GM15510 (cell line): Measurements from ENCODE around the gene GOSR1.
A peak's percentile ranks its signal among the peaks of the same experiment; 100 is the strongest.

Source experiments
- POLR2A ChIP-seq: IDR thresholded peaks from 3 replicates; pipeline ENCODE4 v1.6.1; 2011; ENCODE audit warnings: borderline replicate concordance; ENCODE audit not compliant: insufficient read length; ENCODE audit errors: extremely low read depth

The GOSR1 gene

DNA sequence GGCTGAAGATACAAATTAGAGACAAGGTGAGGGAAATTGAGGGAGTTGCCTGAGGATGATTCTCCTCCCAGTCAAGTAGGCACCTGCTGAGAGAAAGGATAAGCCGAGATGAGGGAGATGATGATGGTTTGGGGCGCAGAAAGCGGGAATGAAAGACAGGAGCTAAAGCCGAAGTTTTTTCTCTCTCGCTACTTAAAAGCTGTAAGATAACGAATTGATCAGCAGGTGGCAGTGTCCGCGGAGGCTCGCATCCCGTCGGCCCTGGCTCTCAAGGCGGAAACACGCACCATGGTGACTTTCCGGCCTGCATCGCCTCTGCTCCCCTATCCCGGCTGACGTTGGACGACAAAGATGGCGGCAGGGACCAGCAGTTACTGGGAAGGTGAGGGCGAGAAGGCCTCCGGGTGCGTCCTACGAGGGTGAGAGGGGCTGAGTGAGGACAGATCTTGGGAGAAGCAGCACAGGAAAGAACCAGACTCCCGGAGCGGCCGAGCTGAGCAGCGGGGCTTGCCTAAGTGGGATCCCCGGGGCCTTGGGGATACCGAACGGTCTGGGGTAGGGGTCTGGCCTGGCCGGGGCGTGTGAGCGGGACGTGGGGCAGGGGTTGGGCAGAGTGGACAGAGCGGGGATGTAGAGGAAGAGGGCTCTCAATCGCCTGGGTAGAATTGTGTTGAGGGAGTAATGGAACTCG is at the start of gene GOSR1:
Gene GOSR1 (plus strand): TSS at position 326 of the 691 bp plus-strand sequence. CDS start 26 bp downstream, at position 352.
- TF ChIP-seq POLR2A, result peak; percentile 91

DNA sequence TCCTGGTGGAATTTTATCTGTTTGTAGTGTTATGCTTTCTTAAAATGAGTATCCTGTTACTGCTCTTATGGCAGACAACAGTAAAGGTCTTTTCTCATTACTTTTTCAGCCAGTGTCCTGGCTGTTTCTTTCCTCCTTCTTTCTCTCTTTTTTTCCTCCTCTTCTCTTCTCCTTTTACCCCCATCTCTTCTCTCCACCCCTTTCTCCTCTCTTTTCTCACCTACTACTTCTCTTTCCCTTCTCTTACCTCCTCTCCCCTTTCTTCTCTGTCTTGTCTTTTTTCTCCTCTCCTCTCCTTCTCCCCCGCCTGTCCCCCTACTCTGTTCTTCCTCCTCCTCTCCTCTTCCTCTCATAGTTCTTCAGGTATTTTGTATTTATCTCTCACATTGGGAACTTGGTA is 49.6 kb upstream of the GOSR1 start:
- TF ChIP-seq POLR2A, result no peak

DNA sequence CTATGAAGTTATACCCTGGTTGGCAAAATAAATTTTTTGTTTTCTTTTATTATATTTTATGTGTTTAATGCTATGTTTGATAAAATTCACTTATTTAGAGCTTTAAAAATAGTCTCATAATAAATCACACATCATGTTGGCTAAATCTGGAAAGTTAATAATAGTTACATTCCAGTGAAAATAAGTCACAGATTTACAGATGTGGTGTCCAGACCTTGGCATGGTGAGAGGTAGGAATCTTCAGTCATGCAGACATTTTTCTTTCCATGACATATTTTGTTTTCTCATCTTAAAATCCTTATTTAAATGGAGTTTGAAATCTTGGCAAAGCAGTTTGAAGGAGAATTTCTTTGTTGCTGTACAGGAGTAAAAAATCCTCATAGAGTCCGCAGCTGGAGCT is 48.1 kb upstream of the GOSR1 start:
- TF ChIP-seq POLR2A, result no peak

DNA sequence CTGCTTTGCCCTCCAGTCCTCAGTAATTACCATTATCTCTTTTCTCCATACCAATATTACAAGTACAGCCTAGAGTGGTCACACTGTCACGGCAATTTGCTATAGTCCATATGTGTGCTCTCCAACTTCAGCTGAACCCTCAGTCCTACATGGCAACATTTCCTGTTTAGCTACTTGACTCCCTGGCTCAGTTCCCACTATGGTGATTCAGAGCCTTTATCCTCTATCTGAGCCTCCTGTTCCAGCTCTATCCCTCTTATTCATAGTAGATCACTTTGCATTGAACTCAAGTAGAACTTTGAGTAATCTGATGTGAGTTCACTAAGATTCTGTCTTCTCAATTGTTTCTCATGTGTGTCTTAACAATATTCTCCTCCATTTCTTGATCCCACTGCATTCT is 43.7 kb upstream of the GOSR1 start:
- TF ChIP-seq POLR2A, result no peak

DNA sequence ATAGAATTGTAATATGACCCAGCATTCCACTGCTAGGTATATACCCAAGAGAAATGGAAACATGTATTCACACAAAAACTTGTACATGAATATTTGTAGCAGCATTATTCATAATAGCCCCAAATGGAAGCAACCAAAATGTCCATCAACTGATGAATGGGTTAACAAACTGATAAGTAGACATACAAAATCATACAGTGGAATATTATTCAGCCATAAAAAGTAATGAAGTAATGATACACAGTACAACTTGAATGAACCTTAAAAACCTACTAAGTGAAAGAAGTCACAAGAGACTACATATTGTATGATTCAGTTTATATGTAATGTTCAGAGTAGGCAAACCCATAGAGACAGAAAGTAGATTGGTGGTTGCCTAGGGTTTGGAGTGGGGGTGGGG is 40.5 kb upstream of the GOSR1 start:
- TF ChIP-seq POLR2A, result no peak

DNA sequence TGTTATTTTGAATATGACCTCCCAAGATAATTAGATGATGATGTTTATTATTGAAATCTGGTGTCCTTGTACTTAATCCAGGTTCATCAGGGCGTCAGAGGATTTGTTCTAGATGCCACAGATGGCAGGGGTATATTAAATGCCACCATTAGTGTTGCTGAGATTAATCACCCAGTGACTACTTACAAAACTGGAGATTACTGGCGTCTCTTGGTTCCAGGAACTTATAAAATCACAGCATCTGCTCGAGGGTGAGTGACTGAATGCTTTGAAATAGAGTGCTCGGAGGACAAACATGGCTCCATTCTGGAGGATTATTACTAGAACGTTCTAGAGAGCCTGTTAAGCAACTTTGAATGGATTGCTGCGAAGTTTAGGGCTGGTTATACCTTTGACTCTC is 33.5 kb upstream of the GOSR1 start:
- no peak for TF ChIP-seq POLR2A

DNA sequence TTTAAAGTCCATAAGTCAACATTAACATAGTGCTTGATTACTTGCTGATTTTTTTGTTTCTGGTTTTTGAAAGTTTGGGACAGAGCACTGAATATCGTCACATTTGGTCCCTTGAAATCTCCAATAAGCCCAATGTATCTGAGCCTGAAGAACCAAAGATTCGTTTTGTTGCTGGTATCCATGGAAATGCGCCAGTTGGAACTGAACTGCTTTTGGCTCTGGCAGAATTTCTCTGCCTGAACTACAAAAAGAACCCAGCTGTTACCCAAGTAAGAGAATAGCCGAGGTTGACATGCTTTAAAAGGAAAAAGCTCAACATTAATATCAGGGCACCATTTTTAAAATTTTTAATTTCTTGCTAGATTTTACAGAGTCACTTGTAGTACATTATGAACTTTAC is 27.7 kb upstream of the GOSR1 start:
- no peak for TF ChIP-seq POLR2A

DNA sequence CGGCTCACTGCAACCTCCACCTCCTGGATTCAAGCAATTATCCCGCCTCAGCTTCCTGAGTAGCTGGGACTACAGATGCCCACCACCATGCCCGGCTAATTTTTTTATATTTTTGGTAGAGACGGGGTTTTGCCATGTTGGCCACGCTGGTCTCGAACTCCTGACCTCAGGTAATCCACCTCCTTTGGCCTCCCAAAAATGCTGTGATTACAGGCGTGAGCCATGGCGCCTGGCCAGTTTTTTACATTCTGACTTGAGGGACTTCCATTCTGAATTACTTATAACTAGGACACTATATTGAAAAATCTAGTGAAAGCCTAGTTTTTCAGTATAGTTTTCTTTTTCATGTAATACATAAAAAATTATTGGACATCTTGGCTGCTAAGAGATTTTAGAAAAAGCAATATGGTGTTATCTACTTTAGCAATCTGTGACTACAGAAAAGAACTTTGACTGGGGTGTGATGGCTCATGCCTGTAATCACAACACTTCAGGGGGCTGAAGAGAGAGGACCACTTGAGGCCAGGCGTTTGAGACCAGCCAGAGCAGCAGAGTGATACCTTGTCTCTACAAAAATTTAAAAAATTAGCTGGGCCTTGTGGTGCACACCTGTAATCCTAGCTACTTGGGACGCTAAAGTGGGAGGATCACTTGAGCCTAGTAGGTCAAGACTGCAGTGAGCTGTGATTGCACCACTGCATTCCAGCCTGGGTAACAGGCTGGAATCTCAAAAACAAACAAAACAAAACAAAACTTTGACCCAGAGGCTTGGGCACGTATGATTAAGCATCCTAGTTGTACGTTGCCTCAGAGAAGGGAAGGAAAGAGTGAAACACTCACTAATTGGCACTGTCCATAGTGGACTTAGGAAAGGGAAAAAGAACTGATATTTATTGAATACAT is 26.8 kb upstream of the GOSR1 start:
- no peak for TF ChIP-seq POLR2A

DNA sequence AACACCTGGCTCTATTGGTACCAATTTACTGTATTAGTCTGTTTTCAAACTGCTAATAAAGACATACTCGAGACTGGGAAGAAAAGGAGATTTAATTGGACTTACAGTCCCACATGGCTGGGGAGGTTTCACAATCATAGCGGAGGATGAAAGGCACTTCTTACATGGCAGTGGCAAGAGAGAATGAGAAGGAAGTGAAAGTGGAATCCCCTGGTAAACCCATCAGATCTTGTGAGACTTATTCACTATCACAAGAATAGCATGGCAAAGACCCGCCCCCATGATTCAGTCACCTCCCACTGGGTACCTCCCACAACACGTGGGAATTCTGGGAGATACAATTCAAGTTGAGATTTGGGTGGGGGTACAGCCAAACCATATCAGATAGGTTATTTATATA is 22.6 kb upstream of the GOSR1 start:
- no peak for TF ChIP-seq POLR2A

DNA sequence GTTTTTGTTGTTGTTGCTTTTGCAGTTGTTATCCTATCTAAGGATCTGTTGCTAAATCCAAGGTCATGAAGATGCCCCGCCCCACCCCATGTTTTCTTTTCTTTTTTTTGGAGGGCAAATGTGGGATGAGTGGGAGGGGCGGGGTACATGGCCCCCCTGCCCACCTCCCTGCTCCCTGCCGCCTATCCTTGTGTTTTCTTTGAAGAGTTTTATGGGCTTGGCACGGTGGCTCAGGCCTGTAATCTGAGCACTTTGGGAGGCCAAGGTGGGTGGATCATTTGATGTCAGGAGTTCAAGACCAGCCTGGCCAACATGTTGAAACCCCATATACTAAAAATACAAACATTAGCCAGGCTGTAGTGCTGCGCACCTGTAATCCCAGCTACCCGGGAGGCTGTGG is 18.8 kb upstream of the GOSR1 start:
- no peak for TF ChIP-seq POLR2A

DNA sequence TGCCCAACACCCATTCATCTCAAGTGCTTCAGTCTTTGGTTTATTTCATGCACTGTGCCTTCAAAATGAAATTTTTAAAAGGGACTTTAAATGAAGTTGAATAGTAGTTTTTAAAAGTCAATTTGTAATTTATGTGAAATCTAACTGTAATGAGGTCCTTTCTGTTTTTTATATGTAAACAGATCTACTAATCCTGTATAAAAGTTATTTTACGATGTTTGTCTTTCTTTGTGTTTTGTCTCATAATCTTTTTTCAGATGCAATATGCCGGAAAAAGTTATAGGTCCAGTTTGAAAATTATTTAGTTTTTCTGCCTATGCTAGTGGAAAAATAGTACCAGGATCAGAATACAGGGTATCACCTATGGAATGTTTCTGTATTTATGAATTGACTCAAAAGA is 8.7 kb upstream of the GOSR1 start:
- TF ChIP-seq POLR2A, result no peak

DNA sequence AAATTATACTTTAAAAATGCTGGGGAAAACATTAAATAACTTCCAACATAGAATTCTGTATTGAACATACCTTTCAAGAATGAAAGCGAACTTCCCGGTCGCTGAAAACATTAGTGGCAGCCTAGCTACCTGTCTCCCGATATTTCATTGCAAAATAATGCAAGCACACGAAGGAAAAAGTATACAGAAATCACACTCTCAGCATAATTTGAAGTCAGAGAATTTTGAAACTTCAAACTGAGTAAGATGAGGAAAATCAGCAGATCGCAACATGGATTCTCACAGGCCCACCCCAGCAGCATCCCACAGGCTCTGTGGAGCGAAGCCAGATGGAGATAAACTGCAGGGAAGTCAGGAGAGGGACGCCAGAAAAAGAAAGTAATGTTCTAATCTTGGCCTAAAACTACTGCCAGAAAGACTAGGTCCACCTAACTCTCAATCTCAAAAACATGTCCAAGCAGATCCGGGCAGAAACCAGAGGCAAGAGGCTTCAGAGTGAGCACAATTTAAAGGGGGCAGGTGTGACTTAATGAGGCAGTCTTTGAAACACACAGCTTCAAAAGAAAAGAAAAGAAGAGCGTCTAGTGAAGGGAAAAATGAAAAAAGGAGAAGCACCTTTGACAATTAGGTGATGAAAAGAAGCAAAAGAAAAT is 4.8 kb upstream of the GOSR1 start:
- no peak for TF ChIP-seq POLR2A

DNA sequence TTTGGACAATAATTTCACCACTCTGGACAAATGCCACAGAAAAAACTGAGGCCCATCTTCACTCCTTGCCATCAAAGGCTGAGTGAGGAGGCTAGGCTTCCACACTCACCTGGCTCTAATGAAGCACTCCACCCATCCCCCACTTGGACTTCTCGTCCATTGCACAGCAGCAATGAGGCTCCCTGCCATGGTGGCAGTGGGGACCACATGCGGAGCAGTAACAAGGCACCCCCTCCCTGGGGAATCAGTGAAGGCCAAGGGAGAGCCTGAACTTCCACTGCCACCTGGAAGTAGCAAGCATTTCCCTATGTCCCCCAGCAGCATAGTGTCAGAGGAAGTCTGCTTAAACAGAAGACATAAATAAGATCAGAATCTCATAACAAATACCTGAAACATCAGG is 2.0 kb upstream of the GOSR1 start:
- no peak for TF ChIP-seq POLR2A

DNA sequence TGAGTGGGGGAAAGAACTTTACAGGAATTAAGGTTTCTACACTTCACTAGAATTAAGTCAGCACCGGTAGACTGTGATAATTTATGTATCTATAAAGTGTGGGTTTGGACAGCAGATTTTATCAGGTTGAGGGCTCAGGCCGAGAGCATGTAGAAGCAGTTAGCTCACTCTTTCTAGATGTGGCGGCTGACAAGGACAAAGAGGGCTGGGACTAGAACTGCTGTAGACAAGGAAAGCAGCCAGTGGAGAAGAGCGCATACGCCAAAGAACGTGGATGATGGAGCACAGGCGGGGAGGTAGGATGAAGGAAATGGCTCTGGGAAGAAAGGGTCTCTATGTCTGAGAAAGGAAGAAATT is 504 bp upstream of the GOSR1 start:
- no peak for TF ChIP-seq POLR2A

DNA sequence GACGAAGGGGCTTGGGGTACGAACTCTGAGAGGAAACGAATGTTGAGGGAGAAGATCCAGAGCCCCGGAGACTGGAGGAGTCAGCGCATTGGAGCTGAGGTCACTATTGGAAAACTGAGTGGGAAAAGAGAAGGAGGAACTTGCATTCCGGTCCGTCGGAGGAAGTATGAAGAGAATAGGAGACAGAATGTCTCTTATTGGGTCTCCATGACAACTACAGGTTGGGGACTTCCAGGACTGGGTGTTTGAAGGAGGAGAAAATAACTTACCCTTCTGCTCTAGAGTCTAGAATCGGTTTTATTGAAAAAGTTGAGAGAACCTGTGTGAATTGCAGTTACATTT is 537 bp downstream of the GOSR1 start:
- no peak for TF ChIP-seq POLR2A

DNA sequence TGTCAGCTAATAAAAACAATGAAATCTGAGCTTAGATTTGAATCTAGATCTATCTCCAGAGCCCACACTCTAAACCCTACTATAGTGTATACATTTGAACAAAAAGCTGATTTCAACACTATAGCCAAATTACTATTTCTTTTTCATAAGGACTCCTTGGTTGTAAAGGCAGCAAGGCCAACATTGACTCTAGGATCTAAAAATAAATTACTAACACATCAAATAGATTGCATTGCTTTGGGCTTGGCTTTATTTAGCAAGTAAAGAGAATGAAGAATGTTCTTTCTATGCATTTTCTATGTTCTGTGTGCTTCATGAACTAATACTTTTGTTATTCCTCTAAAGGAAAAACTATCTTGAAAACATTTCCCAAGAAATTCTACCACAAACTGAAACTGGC is 5.3 kb downstream of the GOSR1 start:
- TF ChIP-seq POLR2A, result no peak
